Gastrocnemius medialis (tissue), 4 donors: ENCODE measurements around the gene EIF3B. TPM values are rescaled to one million over a fixed set of nuclear protein-coding genes. Genes with fewer than 3 reads are reported as not detected.
A peak's percentile ranks its signal among the peaks of the same experiment; 100 is the strongest.
"Not testable (repeated sequence)": the region's sequence is repeated elsewhere in the genome, so short reads cannot be mapped to it uniquely, and the experiment has no call there.

Experiments
- ATAC-seq, 2 donors: fragments of 150-250 bp; one replicate each; pipeline ENCODE4 v1.9.1; 2016
- DNase-seq, 2 donors: peaks; one replicate each; pipeline ENCODE4 v3.0.0-alpha.2; 2019
- H3K27ac ChIP-seq, 4 donors: fragments of 200-600 bp; sonication (generic); 1 replicate in 1 of 4; 2 replicates in 3 of 4; pipeline ENCODE4 v1.5.1; 2016 to 2018; ENCODE audit warnings: mild to moderate bottlenecking in 2 of 4, moderate library complexity in 1 of 4
- H3K27me3 ChIP-seq, 3 donors: fragments of 200-600 bp; sonication (generic) in 2 of 3; 1 replicate in 1 of 3; 2 replicates in 2 of 3; pipeline versions ENCODE4 v1.5.1 to v1.6.0; 2016 to 2019; ENCODE audit warnings: mild to moderate bottlenecking in 1 of 3, moderate library complexity in 1 of 3
- H3K36me3 ChIP-seq, 2 donors: fragments of 200-600 bp; sonication (generic) in 1 of 2; one replicate each; pipeline ENCODE4 v1.5.1; 2017 to 2018
- H3K4me1 ChIP-seq, 2 donors: fragments of 200-600 bp; sonication (generic) in 1 of 2; one replicate each; pipeline ENCODE4 v1.5.1; 2016 to 2017; ENCODE audit warnings: mild to moderate bottlenecking in 2 of 2
- H3K4me3 ChIP-seq, 4 donors: fragments of 200-600 bp; sonication (generic) in 3 of 4; 1 replicate in 1 of 4; 2 replicates in 3 of 4; pipeline ENCODE4 v1.5.1; 2016 to 2019; ENCODE audit warnings: mild to moderate bottlenecking in 2 of 4
- H3K9me3 ChIP-seq, 3 donors: fragments of 200-600 bp; sonication (generic) in 2 of 3; 1 replicate in 1 of 3; 2 replicates in 2 of 3; pipeline ENCODE4 v1.5.1; 2016 to 2019
- POLR2A ChIP-seq, 2 donors: fragments of 450-650 bp; IDR thresholded peaks; one replicate each; pipeline ENCODE4 v1.6.1; 2017; ENCODE audit warnings: antibody characterized with exemption in 2 of 2, mild to moderate bottlenecking in 2 of 2, moderate library complexity in 2 of 2
- in situ Hi-C, 4 donors: fragments of 200-750 bp; cut with MboI; loops; one replicate each; pipeline versions ENCODE4 v1.15.0 to v1.8.0; 2017; ENCODE audit warnings: low sequenced_read_pairs in 4 of 4
- intact Hi-C: fragments of 100-400 bp; cut with DNase I; formaldehyde crosslinking; loops from one replicate; pipeline ENCODE4 v1.15.1; 2023; ENCODE audit warnings: low total_unique reads
- total RNA-seq, 4 donors: library from RNA; depleted of rRNA; stranded (reverse); fragments of >200 nt; gene quantifications; one replicate each; pipeline versions ENCODE4 v1.1.0 to v1.2.3, GENCODE V29; 2016
- TF ChIP-seq, protein P1 (sequence below), 5 experiments: fragments of 450-650 bp in 3 of 5; fragments of 200-600 bp in 2 of 5; sonication (generic) in 2 of 5; IDR thresholded peaks in 4 of 5; conservative IDR thresholded peaks in 1 of 5; 1 replicate in 4 of 5; 2 replicates in 1 of 5; pipeline ENCODE4 v1.5.1; 2016 to 2019; ENCODE audit warnings: antibody characterized with exemption in 5 of 5, mild to moderate bottlenecking in 3 of 5, moderate library complexity in 3 of 5

The EIF3B gene
- total RNA-seq = 100 to 1,000 TPM; 105 to 207 (median 195) TPM

DNA sequence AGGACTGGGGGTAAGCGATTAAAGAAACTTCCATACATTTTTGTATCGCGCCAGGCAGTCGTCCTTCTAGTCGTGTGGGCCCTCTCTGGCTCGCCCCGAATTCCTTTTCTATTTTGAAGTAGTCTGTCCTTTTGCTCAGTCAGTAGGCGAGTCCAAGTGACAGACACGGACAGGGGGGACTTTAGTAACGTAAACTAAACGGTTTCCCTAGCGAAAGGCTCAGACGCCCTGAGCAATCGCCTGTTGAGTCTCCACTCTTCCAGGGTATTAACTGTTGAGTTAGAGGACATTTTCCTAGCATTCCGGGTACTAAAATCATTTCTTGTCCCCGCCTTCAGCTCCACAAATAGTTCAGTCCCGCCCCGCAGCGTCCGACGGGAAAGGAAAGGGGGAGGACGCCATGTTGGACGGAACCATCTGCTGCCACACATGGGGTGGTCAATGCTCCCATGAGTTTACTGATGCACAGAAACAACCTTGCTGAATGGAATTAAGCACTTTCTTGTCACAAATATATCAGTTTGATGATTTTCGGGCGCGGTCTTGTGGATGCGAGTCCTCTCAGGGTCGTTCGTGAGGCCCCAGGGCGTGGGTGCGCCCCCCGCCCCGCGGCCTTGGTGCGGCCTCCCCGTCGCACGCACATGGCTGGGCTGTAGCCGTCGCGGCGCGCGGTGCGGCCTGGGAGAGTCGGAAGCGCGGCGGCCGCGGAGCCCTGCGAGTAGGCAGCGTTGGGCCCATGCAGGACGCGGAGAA is at the start of gene EIF3B:
TSS of gene EIF3B (plus strand) at position 642 of the 753 bp plus-strand sequence. CDS start at position 737, 95 bp downstream.
- in situ Hi-C loops (no loop called here), intact Hi-C loops (loop anchor here (1.0 to 10.0 kb wide), 5 partner anchors 40 to 780 kb away; partner anchors contain the start of genes BRAT1, CHST12, MAD1L1 and PSMG3)
- peak; percentile 94 to 95 for ATAC-seq

GRCh38 chr7:2305258-2305657 is 49.4 kb upstream of the EIF3B start:
- H3K9me3 ChIP-seq, intact Hi-C loops, H3K4me3 ChIP-seq, ATAC-seq, H3K27ac ChIP-seq, in situ Hi-C loops, H3K27me3 ChIP-seq, H3K4me1 ChIP-seq, H3K36me3 ChIP-seq, DNase-seq: not testable (repeated sequence)

More for the DNA sequence above, at the start of gene EIF3B:
- TF ChIP-seq POLR2A (IDR thresholded peaks at IDR 0.05) = peak; percentile 73 to 89
- TF ChIP-seq, protein P1, sequence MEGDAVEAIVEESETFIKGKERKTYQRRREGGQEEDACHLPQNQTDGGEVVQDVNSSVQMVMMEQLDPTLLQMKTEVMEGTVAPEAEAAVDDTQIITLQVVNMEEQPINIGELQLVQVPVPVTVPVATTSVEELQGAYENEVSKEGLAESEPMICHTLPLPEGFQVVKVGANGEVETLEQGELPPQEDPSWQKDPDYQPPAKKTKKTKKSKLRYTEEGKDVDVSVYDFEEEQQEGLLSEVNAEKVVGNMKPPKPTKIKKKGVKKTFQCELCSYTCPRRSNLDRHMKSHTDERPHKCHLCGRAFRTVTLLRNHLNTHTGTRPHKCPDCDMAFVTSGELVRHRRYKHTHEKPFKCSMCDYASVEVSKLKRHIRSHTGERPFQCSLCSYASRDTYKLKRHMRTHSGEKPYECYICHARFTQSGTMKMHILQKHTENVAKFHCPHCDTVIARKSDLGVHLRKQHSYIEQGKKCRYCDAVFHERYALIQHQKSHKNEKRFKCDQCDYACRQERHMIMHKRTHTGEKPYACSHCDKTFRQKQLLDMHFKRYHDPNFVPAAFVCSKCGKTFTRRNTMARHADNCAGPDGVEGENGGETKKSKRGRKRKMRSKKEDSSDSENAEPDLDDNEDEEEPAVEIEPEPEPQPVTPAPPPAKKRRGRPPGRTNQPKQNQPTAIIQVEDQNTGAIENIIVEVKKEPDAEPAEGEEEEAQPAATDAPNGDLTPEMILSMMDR (IDR thresholded peaks at IDR 0.05 in 4 of 5, conservative IDR thresholded peaks at IDR 0.05 in 1 of 5) = peak in 2 of 5 experiments; percentile 24 to 53
- peaks cover 33 to 34% of the 10 kb centered on the region in 2 donors for H3K4me1 ChIP-seq
- peak; percentile 86 to 87 for DNase-seq
- H3K9me3 ChIP-seq = no peaks in the 10 kb centered on the region
- peak within 1 kb of the TSS; percentile 90 to 100 (median 94) for H3K27ac ChIP-seq
- no peaks in the 10 kb centered on the region for H3K36me3 ChIP-seq
- H3K27me3 ChIP-seq = no peaks in the 10 kb centered on the region
- peak within 1 kb of the TSS; percentile 80 to 96 (median 88) for H3K4me3 ChIP-seq

DNA sequence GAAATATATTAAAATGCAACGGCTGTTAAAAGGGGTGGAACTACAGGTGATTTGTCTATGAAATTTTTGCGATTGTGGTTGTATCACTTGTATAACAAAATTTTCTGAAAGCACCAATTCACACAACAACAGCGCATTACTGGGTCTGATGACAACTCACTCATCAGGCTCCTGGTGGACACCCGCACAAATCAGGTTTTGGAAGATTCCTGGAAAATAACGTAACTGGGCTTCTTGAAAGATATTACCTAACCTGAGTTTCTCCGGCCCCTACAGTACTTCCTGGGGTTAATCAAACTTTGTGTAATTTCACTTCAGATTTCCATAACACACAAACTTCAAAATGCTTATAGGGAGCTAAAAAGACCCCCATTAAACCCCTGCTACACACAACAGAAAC is 47.9 kb upstream of the EIF3B start:
- no peak for ATAC-seq
- H3K4me1 ChIP-seq = no peaks in the 10 kb centered on the region
- in situ Hi-C loops = no loop called here

GRCh38 chr7:2307690-2308107 is 46.9 kb upstream of the EIF3B start:
- in situ Hi-C loops = no loop called here
- intact Hi-C loops = no loop called here
- Histone ChIP-seq H3K27ac (no peak overlapping the region), H3K9me3 (no peaks in the 10 kb centered on the region), H3K27me3 (no peaks in the 10 kb centered on the region), H3K4me3 (no peak overlapping the region), H3K36me3 (no peaks in the 10 kb centered on the region), H3K4me1 (no peaks in the 10 kb centered on the region)
- ATAC-seq (no peak), DNase-seq (no peak)
- no peak for TF ChIP-seq POLR2A (IDR thresholded peaks at IDR 0.05)
- TF ChIP-seq, protein P1 (IDR thresholded peaks at IDR 0.05 in 4 of 5, conservative IDR thresholded peaks at IDR 0.05 in 1 of 5) = no peak

More for the DNA sequence above, 47.9 kb upstream of the EIF3B start:
- H3K36me3 ChIP-seq = no peaks in the 10 kb centered on the region
- intact Hi-C loops = no loop called here
- no peak overlapping the region for H3K27ac ChIP-seq
- DNase-seq = no peak
- H3K4me3 ChIP-seq = no peak overlapping the region
- no peaks in the 10 kb centered on the region for H3K9me3 ChIP-seq
- TF ChIP-seq POLR2A (IDR thresholded peaks at IDR 0.05) = no peak
- TF ChIP-seq, protein P1 (IDR thresholded peaks at IDR 0.05 in 4 of 5, conservative IDR thresholded peaks at IDR 0.05 in 1 of 5) = no peak
- no peaks in the 10 kb centered on the region for H3K27me3 ChIP-seq

DNA sequence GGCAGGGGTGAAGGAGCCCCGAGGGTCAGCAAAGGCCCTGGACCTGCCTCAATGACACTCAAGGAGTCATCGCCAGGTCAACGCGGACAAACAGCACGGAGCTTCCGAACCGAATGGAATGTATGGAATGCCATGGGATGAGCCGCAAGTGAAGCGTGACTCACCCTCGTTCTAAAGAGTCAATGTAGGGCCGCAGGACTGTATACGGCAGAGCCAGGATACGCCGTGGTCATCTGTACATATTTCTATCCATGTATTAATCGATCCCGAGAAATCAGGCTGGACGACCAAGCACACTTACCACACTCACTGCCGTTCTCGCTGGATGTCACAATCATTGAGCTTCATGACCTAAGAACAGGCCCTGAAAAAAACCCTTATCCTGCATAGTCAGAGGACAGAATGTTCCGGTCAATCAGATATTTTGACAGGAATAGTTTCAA is 44.7 kb upstream of the EIF3B start:
- ATAC-seq (no peak), DNase-seq (no peak)
- no peaks in the 10 kb centered on the region for H3K4me1 ChIP-seq
- no peaks in the 10 kb centered on the region for H3K9me3 ChIP-seq
- in situ Hi-C loops = no loop called here
- TF ChIP-seq POLR2A (IDR thresholded peaks at IDR 0.05) = no peak
- TF ChIP-seq, protein P1 (IDR thresholded peaks at IDR 0.05 in 4 of 5, conservative IDR thresholded peaks at IDR 0.05 in 1 of 5) = no peak
- no peak overlapping the region for H3K27ac ChIP-seq
- H3K27me3 ChIP-seq = no peaks in the 10 kb centered on the region
- intact Hi-C loops = loop anchor here (5.0 kb wide), 2 partner anchors 78 to 247 kb away; partner anchors contain the start of genes BRAT1, IQCE and MAD1L1
- no peaks in the 10 kb centered on the region for H3K36me3 ChIP-seq
- H3K4me3 ChIP-seq = no peak overlapping the region
